Kidney (tissue), 14 donors: ENCODE measurements around the gene SNX9. TPM values are rescaled to one million over a fixed set of nuclear protein-coding genes. Genes with fewer than 3 reads are reported as not detected.

Source experiments
- DNase-seq, 5 donors: peaks; one replicate each; pipeline ENCODE4 v3.0.0-alpha.2; 2013 to 2020
- FAIRE-seq: peaks from 2 replicates; lab custom pipeline; 2012; peaks lifted over from hg19 to GRCh38; lab: Jason Lieb, UNC
- H3K27ac ChIP-seq, 2 donors: one replicate each; pipeline ENCODE4 v1.7.0; 2013; ENCODE audit warnings: low read depth in 2 of 2, low read length in 2 of 2, inconsistent platforms in 1 of 2
- H3K27me3 ChIP-seq: one replicate; pipeline ENCODE4 v1.7.1; 2013; ENCODE audit warnings: low read length, inconsistent platforms; ENCODE audit not compliant: control insufficient read depth, insufficient read depth
- H3K36me3 ChIP-seq, 3 donors: one replicate each; pipeline versions ENCODE4 v1.7.0 to v1.7.1; 2013; ENCODE audit warnings: low read length in 3 of 3, control low read depth in 1 of 3, inconsistent platforms in 1 of 3; ENCODE audit not compliant: insufficient read depth in 3 of 3, control insufficient read depth in 2 of 3
- H3K4me1 ChIP-seq, 3 donors: one replicate each; pipeline versions ENCODE4 v1.7.0 to v1.7.1; 2013; ENCODE audit warnings: low read length in 3 of 3, inconsistent platforms in 1 of 3, low read depth in 1 of 3; ENCODE audit not compliant: control insufficient read depth in 2 of 3, insufficient read depth in 2 of 3
- H3K4me3 ChIP-seq, 3 donors: one replicate each; pipeline versions ENCODE4 v1.7.0 to v1.8.1; 2013; ENCODE audit warnings: low read length in 3 of 3, control low read depth in 1 of 3, inconsistent platforms in 1 of 3
- H3K9ac ChIP-seq, 3 donors: one replicate each; pipeline versions ENCODE4 v1.7.0 to v1.7.1; 2013; ENCODE audit warnings: low read length in 3 of 3, control low read depth in 1 of 3, inconsistent platforms in 1 of 3
- H3K9me3 ChIP-seq, 3 donors: one replicate each; pipeline versions ENCODE4 v1.7.0 to v1.7.1; 2013; ENCODE audit warnings: low read length in 3 of 3, control low read depth in 1 of 3, inconsistent platforms in 1 of 3; ENCODE audit not compliant: control insufficient read depth in 2 of 3, insufficient read depth in 1 of 3
- CTCF ChIP-seq: IDR thresholded peaks from 3 replicates; pipeline ENCODE4 v1.5.1; 2012; ENCODE audit warnings: mild to moderate bottlenecking, moderate library complexity, borderline replicate concordance; ENCODE audit not compliant: insufficient read depth; ENCODE audit errors: extremely low read depth
- intact Hi-C: fragments of 100-400 bp; cut with DNase I; formaldehyde crosslinking; loops from one replicate; pipeline ENCODE4 v1.11.1; 2022
- polyA plus RNA-seq: library from polyadenylated mRNA; stranded (reverse); fragments of 350-450 nt; fragmentation: Illumina TruSeq; extraction: RNeasy Lipid Tissue Mini Kit (QIAGEN cat#74804); gene quantifications from one replicate; pipeline ENCODE4 v1.2.3, GENCODE V29; 2014; ENCODE audit warnings: low read depth, low replicate concordance; ENCODE audit not compliant: insufficient read depth
- total RNA-seq: library from RNA; stranded (reverse); fragmentation: NEBNext Ultra II Directional; extraction: Animal tissue kit (Norgen Biotek cat#: 25700); gene quantifications from one replicate; pipeline ENCODE4 v1.2.1, GENCODE V29; 2021
- donor health status: control.
- donor health status: control.
- donor health status: control.
- donor health status: control.
- donor health status: control.
- donor health status: DM: yes; HTN: yes; CAD: no.
- donor health status: Normal renal cell carcinoma (clear cell type).

SNX9 gene
- total and polyA plus RNA-seq, 2 donors from 2014 or later: 25.2 to 49.3 TPM

GRCh38 chr6:157993076-157993475 is 170.0 kb downstream of the SNX9 start:
- intact Hi-C loops: no loop called here
- no peak overlapping the region for H3K9ac ChIP-seq
- FAIRE-seq: no peak
- H3K4me1 ChIP-seq: peaks cover 0 to 21% (median 6%) of the 10 kb centered on the region in 3 donors
- H3K27me3 ChIP-seq: no peaks in the 10 kb centered on the region
- no peaks in the 10 kb centered on the region for H3K9me3 ChIP-seq
- no peak overlapping the region for H3K27ac ChIP-seq
- DNase-seq: no peak
- no peaks in the 10 kb centered on the region for H3K36me3 ChIP-seq
- no peak for TF ChIP-seq CTCF
- H3K4me3 ChIP-seq: no peak overlapping the region

GRCh38 chr6:157994125-157994795 is 171.2 kb downstream of the SNX9 start:
- H3K27me3 ChIP-seq: no peaks in the 10 kb centered on the region
- no peak for DNase-seq
- FAIRE-seq: no peak
- H3K36me3 ChIP-seq: no peaks in the 10 kb centered on the region
- H3K9ac ChIP-seq: no peak overlapping the region
- H3K27ac ChIP-seq: no peak overlapping the region
- H3K4me1 ChIP-seq: peaks cover 0 to 21% (median 6%) of the 10 kb centered on the region in 3 donors
- TF ChIP-seq CTCF: no peak
- H3K4me3 ChIP-seq: no peak overlapping the region
- no peaks in the 10 kb centered on the region for H3K9me3 ChIP-seq
- intact Hi-C loops: no loop called here

Other genes with a start within 250 kb of the SNX9 start
- gene SYNJ2, start 158.6 kb downstream of the SNX9 start, total RNA-seq: 15.8 TPM
- gene SYNJ2, start 158.6 kb downstream of the SNX9 start, polyA plus RNA-seq: 1.7 TPM